Bronchial epithelial cell (primary cell): ENCODE measurements around the gene FASTKD2. TPM values are rescaled to one million over a fixed set of nuclear protein-coding genes. Genes with fewer than 3 reads are reported as not detected.

Experiments
- DNase-seq: peaks from one replicate; pipeline ENCODE4 v3.0.0-alpha.2; 2010; ENCODE audit warnings: low read depth
- FAIRE-seq: peaks from 2 replicates; lab custom pipeline; 2011; peaks lifted over from hg19 to GRCh38; lab: Jason Lieb, UNC
- H3K27me3 ChIP-seq: 2 replicates; pipeline ENCODE4 v1.5.1; 2011; ENCODE audit warnings: low read length; ENCODE audit not compliant: control insufficient read depth, insufficient read depth
- H3K36me3 ChIP-seq: 2 replicates; pipeline ENCODE4 v1.5.1; 2011; ENCODE audit warnings: low read length; ENCODE audit not compliant: control insufficient read depth, insufficient read depth
- H3K4me3 ChIP-seq: 2 replicates; pipeline ENCODE4 v1.5.1; 2011; ENCODE audit warnings: mild to moderate bottlenecking, low read depth, low read length, control low read depth
- CTCF ChIP-seq: IDR thresholded peaks from 2 replicates; pipeline ENCODE4 v1.5.1; 2011; ENCODE audit warnings: mild to moderate bottlenecking, moderate library complexity, low read length, control low read depth, inconsistent platforms; ENCODE audit not compliant: insufficient read depth, severe bottlenecking
- total RNA-seq: library from RNA; depleted of rRNA; stranded (reverse); fragments of >200 nt; gene quantifications from 2 replicates; pipeline ENCODE4 v1.2.1, GENCODE V29; 2014

The FASTKD2 gene
- total RNA-seq, 1 donor from 2014 or later: 41.3 TPM

DNA sequence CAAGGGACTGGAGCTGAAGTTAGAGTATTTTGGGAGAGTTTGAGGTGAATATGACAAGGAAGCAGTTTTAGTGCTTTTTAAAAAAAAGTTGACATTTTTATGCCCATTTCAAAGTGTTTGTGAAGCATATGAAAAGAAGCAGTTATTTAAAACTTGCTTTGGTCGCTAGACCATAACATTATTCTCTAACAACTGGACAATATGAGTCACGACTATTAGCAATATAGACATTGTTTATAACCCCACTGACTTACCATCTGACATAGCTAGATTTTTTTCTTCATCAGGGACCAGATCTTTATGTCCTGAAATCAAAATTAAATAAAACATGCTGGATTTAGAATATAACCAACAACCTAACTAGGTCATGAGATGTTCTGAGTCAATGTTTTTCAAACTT, 24.6 kb upstream of the FASTKD2 start:
- H3K36me3 ChIP-seq: no peaks in the 10 kb centered on the region
- no peak for FAIRE-seq
- H3K27me3 ChIP-seq: no peaks in the 10 kb centered on the region
- no peak for DNase-seq
- no peak for TF ChIP-seq CTCF
- no peak overlapping the region for H3K4me3 ChIP-seq

DNA sequence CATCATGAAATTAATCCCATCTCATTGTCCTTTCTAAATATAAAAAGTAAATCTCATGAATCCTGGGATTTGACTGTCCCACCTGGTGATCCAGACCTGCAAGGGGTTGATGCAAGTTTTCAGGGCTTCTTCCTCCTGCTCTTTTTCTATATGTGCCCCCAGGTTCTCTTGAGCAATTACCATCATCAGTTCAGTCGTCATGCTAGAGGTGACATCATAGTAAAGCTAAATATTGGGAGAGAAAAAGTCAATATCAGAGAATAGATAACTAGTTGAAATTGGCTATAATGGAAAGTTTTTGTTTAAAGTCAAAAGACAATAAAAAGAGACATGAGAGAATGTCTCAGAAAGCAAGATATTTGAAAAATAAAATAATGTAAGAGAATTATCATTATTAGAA, 8.6 kb upstream of the FASTKD2 start:
- no peak for TF ChIP-seq CTCF
- Histone ChIP-seq H3K36me3 (no peaks in the 10 kb centered on the region), H3K4me3 (no peak overlapping the region), H3K27me3 (no peaks in the 10 kb centered on the region)
- FAIRE-seq: no peak
- no peak for DNase-seq

GRCh38 chr2:206764673-206765241, 649 bp upstream of the FASTKD2 start:
- Histone ChIP-seq H3K4me3 (peak overlapping the region; percentile 86), H3K27me3 (no peaks in the 10 kb centered on the region), H3K36me3 (peaks cover under 1% of the 10 kb centered on the region)
- no peak for TF ChIP-seq CTCF
- no peak for DNase-seq
- no peak for FAIRE-seq

DNA sequence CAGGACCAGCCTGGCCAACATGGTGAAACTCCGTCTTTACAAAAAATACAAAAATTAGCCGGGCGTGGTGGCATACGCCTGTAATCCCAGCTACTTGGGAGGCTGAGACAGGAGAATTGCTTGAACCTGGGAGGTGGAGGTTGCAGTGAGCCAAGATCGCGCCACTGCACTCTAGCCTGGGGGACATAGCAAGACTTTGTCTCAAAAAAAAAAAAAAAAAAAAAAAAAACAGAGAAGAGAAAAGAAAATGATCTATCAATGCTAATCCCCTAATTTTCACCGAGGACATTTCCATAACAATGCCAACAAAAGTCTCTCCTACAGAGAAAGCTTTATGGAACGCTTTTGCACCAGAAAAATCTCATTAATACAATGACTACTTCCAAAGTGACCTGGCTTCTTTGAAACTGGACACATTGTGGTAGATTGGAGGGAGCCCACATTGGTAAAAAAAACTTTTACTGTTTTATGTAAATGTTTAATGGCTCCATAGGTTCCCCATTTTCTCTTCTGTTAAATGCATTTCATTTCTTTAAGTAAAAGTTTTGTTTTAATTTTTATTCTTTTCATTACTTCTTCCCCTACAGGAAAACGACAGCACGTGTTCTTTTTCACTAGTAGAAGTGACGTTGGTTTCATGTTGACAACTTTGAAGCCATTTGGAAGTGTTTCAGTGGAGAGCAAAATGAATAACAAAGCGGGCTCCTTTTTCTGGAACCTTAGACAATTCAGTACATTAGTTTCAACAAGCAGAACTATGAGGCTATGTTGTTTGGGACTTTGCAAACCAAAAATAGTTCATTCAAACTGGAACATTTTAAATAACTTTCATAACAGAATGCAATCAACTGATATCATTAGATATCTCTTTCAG, 888 bp downstream of the FASTKD2 start:
- Histone ChIP-seq H3K4me3 (peak overlapping the region; percentile 86), H3K36me3 (peaks cover 3% of the 10 kb centered on the region), H3K27me3 (no peaks in the 10 kb centered on the region)
- DNase-seq (no peak), FAIRE-seq (no peak)
- TF ChIP-seq CTCF: no peak

DNA sequence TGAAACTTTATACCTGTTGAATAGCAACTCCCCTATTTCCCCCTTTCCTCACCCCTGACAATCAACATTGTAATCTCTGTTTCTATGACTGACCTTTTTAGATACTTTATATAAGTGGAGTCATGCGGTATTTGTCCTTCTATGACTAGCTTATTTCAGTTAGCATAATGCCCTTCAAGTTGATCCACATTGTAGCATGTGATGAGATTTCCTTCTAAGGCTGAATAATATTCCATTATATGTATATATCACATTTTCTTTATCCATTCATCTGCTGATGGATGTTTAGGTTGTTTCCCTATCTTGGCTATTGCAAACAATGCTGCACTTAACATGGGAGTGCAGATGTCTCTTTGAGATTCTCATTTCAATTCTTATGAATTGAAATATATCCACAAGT, 9.5 kb downstream of the FASTKD2 start:
- DNase-seq (no peak), FAIRE-seq (no peak)
- TF ChIP-seq CTCF: no peak
- Histone ChIP-seq H3K36me3 (peaks cover 2% of the 10 kb centered on the region), H3K4me3 (no peak overlapping the region), H3K27me3 (no peaks in the 10 kb centered on the region)
